ENCODE results near the gene PPP5C. TPM values are rescaled to one million over a fixed set of nuclear protein-coding genes. Genes with fewer than 3 reads are reported as not detected.
A peak's percentile ranks its signal among the peaks of the same experiment; 100 is the strongest.

Gene PPP5C
- polyA plus RNA-seq, 3 donors, result 9.9 to 76.3 (median 12.6) TPM

- Histone ChIP-seq H3K79me2 (ENCODE audit: insufficient read depth, low read length) (no peaks in the 10 kb centered on the region), H2AFZ (ENCODE audit: insufficient read depth, low read depth, low read length, poor library complexity, severe bottlenecking) (no peak overlapping the region), H3K4me3 (replicated peaks in 1 of 3; ENCODE audit: low read depth in 2 of 3, low read length in 3 of 3) (no peak overlapping the region), H3K4me1 (ENCODE audit: control insufficient read depth in 1 of 2, insufficient read depth in 2 of 2, low read length in 2 of 2) (no peaks in the 10 kb centered on the region), H3K4me2 (replicated peaks; ENCODE audit: extremely low read depth, low read length, poor library complexity, severe bottlenecking) (no peak overlapping the region), H4K20me1 (ENCODE audit: insufficient read depth, low read length) (no peaks in the 10 kb centered on the region), H3K27me3 (ENCODE audit: control insufficient read depth in 2 of 2, insufficient read depth in 2 of 2, low read length in 2 of 2) (peaks cover 6 to 80% of the 10 kb centered on the region in 2 donors), H3K9ac (ENCODE audit: insufficient read depth, low read length, poor library complexity, severe bottlenecking) (no peak overlapping the region), H3K36me3 (replicated peaks in 1 of 2; ENCODE audit: control insufficient read depth in 1 of 2, insufficient read depth in 2 of 2, low read length in 2 of 2) (no peaks in the 10 kb centered on the region), H3K9me3 (replicated peaks in 1 of 2; ENCODE audit: control insufficient read depth in 1 of 2, insufficient read depth in 1 of 2, low read length in 2 of 2) (no peaks in the 10 kb centered on the region), H3K27ac (ENCODE audit: low read depth in 1 of 2, low read length in 2 of 2) (no peak overlapping the region)
- Mint-ChIP-seq H3K27me3 (ENCODE audit: low read depth in 3 of 3) (peaks cover 86 to 94% (median 88%) of the 10 kb centered on the region in 3 donors), H3K9me3 (peaks cover 0 to 21% (median 9%) of the 10 kb centered on the region in 7 donors), H3K27ac (no peak overlapping the region), H3K4me3 (peak overlapping the region in 1 of 2 donors; percentile 77), H3K4me1 (peaks cover 4% of the 10 kb centered on the region), H3K36me3 (peaks cover 0 to 3% of the 10 kb centered on the region in 2 donors)
- 90% methylated on average over 11 of the region's 13 CpGs for WGBS (ENCODE audit: insufficient coverage)
- no peak for DNase-seq
- intact Hi-C loops (cut with micrococcal nuclease), result no loop called here
- TF ChIP-seq CTCF (IDR thresholded peaks at IDR 0.05), result no peak
These were observed 64.4 kb downstream of the PPP5C start for GRCh38 chr19:46411088-46411924.

GRCh38 chr19:46411925-46412649, 65.2 kb downstream of the PPP5C start:
- WGBS (ENCODE audit: insufficient coverage), result 58% methylated on average over 52 of the region's 54 CpGs
- peak overlapping the region in 1 of 7 donors; percentile 21 for H3K27ac Mint-ChIP-seq
- Histone ChIP-seq H3K4me3 (replicated peaks in 1 of 3; ENCODE audit: low read depth in 2 of 3, low read length in 3 of 3) (no peak overlapping the region), H4K20me1 (ENCODE audit: insufficient read depth, low read length) (no peaks in the 10 kb centered on the region), H3K4me2 (replicated peaks; ENCODE audit: extremely low read depth, low read length, poor library complexity, severe bottlenecking) (no peak overlapping the region), H3K4me1 (ENCODE audit: control insufficient read depth in 1 of 2, insufficient read depth in 2 of 2, low read length in 2 of 2) (no peaks in the 10 kb centered on the region), H3K9ac (ENCODE audit: insufficient read depth, low read length, poor library complexity, severe bottlenecking) (no peak overlapping the region), H3K79me2 (ENCODE audit: insufficient read depth, low read length) (no peaks in the 10 kb centered on the region), H3K9me3 (replicated peaks in 1 of 2; ENCODE audit: control insufficient read depth in 1 of 2, insufficient read depth in 1 of 2, low read length in 2 of 2) (no peaks in the 10 kb centered on the region), H3K27me3 (ENCODE audit: control insufficient read depth in 2 of 2, insufficient read depth in 2 of 2, low read length in 2 of 2) (peaks cover 11 to 83% of the 10 kb centered on the region in 2 donors), H2AFZ (ENCODE audit: insufficient read depth, low read depth, low read length, poor library complexity, severe bottlenecking) (no peak overlapping the region), H3K27ac (ENCODE audit: low read depth in 1 of 2, low read length in 2 of 2) (no peak overlapping the region), H3K36me3 (replicated peaks in 1 of 2; ENCODE audit: control insufficient read depth in 1 of 2, insufficient read depth in 2 of 2, low read length in 2 of 2) (no peaks in the 10 kb centered on the region)
- no peak for TF ChIP-seq CTCF (IDR thresholded peaks at IDR 0.05)
- DNase-seq, result no peak
- H3K4me1 Mint-ChIP-seq, result peaks cover 4% of the 10 kb centered on the region
- intact Hi-C loops (cut with micrococcal nuclease), result no loop called here
- H3K4me3 Mint-ChIP-seq, result peak overlapping the region in 1 of 2 donors; percentile 77
- H3K36me3 Mint-ChIP-seq, result peaks cover 0 to 3% of the 10 kb centered on the region in 2 donors
- H3K9me3 Mint-ChIP-seq, result peaks cover 0 to 27% (median 9%) of the 10 kb centered on the region in 7 donors
- peaks cover 87 to 94% (median 88%) of the 10 kb centered on the region in 3 donors for H3K27me3 Mint-ChIP-seq (ENCODE audit: low read depth in 3 of 3)
